Ascending aorta (tissue), 2 donors: ENCODE data around the gene RNF8. TPM values are rescaled to one million over a fixed set of nuclear protein-coding genes. Genes with fewer than 3 reads are reported as not detected.

Experiments used
- DNase-seq, 2 donors: peaks; one replicate each; pipeline ENCODE4 v3.0.0-alpha.2; 2019; ENCODE audit warnings: low spot score in 2 of 2
- H3K27ac ChIP-seq, 2 donors: fragments of 200-600 bp; sonication (generic); one replicate each; pipeline ENCODE4 v1.5.1; 2016 to 2017; ENCODE audit warnings: mild to moderate bottlenecking in 1 of 2
- H3K27me3 ChIP-seq: fragments of 200-600 bp; sonication (generic); one replicate; pipeline ENCODE4 v1.5.1; 2017
- H3K36me3 ChIP-seq, 2 donors: fragments of 200-600 bp; sonication (generic); one replicate each; pipeline ENCODE4 v1.5.1; 2016
- H3K4me1 ChIP-seq, 2 donors: fragments of 200-600 bp; sonication (generic); one replicate each; pipeline ENCODE4 v1.5.1; 2016 to 2017; ENCODE audit warnings: mild to moderate bottlenecking in 1 of 2
- H3K4me3 ChIP-seq, 2 donors: fragments of 200-600 bp; sonication (generic); one replicate each; pipeline ENCODE4 v1.5.1; 2016 to 2017; ENCODE audit warnings: mild to moderate bottlenecking in 1 of 2
- H3K9me3 ChIP-seq, 2 donors: fragments of 200-600 bp; sonication (generic); one replicate each; pipeline ENCODE4 v1.5.1; 2016
- CTCF ChIP-seq, 3 experiments: fragments of 200-600 bp in 2 of 3; fragments of 450-650 bp in 1 of 3; sonication (generic) in 2 of 3; IDR thresholded peaks; one replicate each; pipeline ENCODE4 v1.5.1; 2016 to 2019; ENCODE audit warnings: antibody characterized with exemption in 3 of 3, mild to moderate bottlenecking in 1 of 3, moderate library complexity in 1 of 3
- intact Hi-C: fragments of 100-400 bp; cut with DNase I; formaldehyde crosslinking; loops from one replicate; pipeline ENCODE4 v1.15.1; 2023
- total RNA-seq: library from RNA; depleted of rRNA; stranded (reverse); fragments of >200 nt; gene quantifications from one replicate; pipeline ENCODE4 v1.1.0, GENCODE V29; 2016

Gene RNF8
- total RNA-seq, 1 donor from 2014 or later: 7.3 TPM

- H3K27me3 ChIP-seq: no peaks in the 10 kb centered on the region
- H3K9me3 ChIP-seq: no peaks in the 10 kb centered on the region
- intact Hi-C loops: loop anchor here (5.0 kb wide), 2 partner anchors 65 to 325 kb away; partner anchors contain the start of gene CMTR1
- TF ChIP-seq CTCF (IDR thresholded peaks at IDR 0.05): no peak
- peak overlapping the region; percentile 40 to 47 for H3K27ac ChIP-seq
- H3K36me3 ChIP-seq: peaks cover 0 to 7% of the 10 kb centered on the region in 2 donors
- H3K4me3 ChIP-seq: no peak overlapping the region
- DNase-seq: no peak
- peaks cover 9 to 25% of the 10 kb centered on the region in 2 donors for H3K4me1 ChIP-seq
Observed at GRCh38 chr6:37366910-37367309, 13.1 kb downstream of the RNF8 start.

- Histone ChIP-seq H3K4me3 (no peak overlapping the region), H3K4me1 (peaks cover 9 to 37% of the 10 kb centered on the region in 2 donors), H3K27me3 (no peaks in the 10 kb centered on the region), H3K9me3 (no peaks in the 10 kb centered on the region), H3K36me3 (no peaks in the 10 kb centered on the region), H3K27ac (peak overlapping the region; percentile 33 to 61)
- TF ChIP-seq CTCF (IDR thresholded peaks at IDR 0.05): no peak
- intact Hi-C loops: loop anchor here (5.0 kb wide), 2 partner anchors 63 to 323 kb away; partner anchors contain the start of gene CMTR1
- no peak for DNase-seq
Observed at GRCh38 chr6:37368961-37369320, 15.2 kb downstream of the RNF8 start.

GRCh38 chr6:37369321-37370201 is 15.8 kb downstream of the RNF8 start:
- no peak for TF ChIP-seq CTCF (IDR thresholded peaks at IDR 0.05)
- Histone ChIP-seq H3K36me3 (peaks cover 0 to 5% of the 10 kb centered on the region in 2 donors), H3K27ac (peak overlapping the region; percentile 33 to 61)

GRCh38 chr6:37371154-37372083 is 17.6 kb downstream of the RNF8 start:
- Histone ChIP-seq H3K36me3 (peaks cover 3 to 7% of the 10 kb centered on the region in 2 donors), H3K27me3 (no peaks in the 10 kb centered on the region), H3K9me3 (no peaks in the 10 kb centered on the region), H3K27ac (peak overlapping the region; percentile 22 to 61), H3K4me1 (peaks cover 12 to 37% of the 10 kb centered on the region in 2 donors), H3K4me3 (no peak overlapping the region)
- intact Hi-C loops: no loop called here
- no peak for DNase-seq
- no peak for TF ChIP-seq CTCF (IDR thresholded peaks at IDR 0.05)

More at GRCh38 chr6:37369321-37370201, 15.8 kb downstream of the RNF8 start:
- Histone ChIP-seq H3K27me3 (no peaks in the 10 kb centered on the region), H3K4me1 (peaks cover 12 to 37% of the 10 kb centered on the region in 2 donors), H3K9me3 (no peaks in the 10 kb centered on the region), H3K4me3 (no peak overlapping the region)
- intact Hi-C loops: loop anchor here (5.0 kb wide), 2 partner anchors 63 to 323 kb away; partner anchors contain the start of gene CMTR1
- DNase-seq: no peak

- H3K27ac ChIP-seq: peak overlapping the region; percentile 22 to 61
Observed at GRCh38 chr6:37372116-37372515, 18.3 kb downstream of the RNF8 start.

More at GRCh38 chr6:37372116-37372515, 18.3 kb downstream of the RNF8 start:
- no peak for DNase-seq
- intact Hi-C loops: no loop called here
- peaks cover 5 to 11% of the 10 kb centered on the region in 2 donors for H3K36me3 ChIP-seq
- H3K9me3 ChIP-seq: no peaks in the 10 kb centered on the region
- peaks cover 12 to 31% of the 10 kb centered on the region in 2 donors for H3K4me1 ChIP-seq
- H3K4me3 ChIP-seq: no peak overlapping the region
- TF ChIP-seq CTCF (IDR thresholded peaks at IDR 0.05): no peak
- H3K27me3 ChIP-seq: no peaks in the 10 kb centered on the region
